HEK293 (cell line): ENCODE results near the gene ZNF396.

ENCODE experiments used
- MEIS1 ChIP-seq: sonication (generic); formaldehyde crosslinking; IDR thresholded peaks from 2 replicates; pipeline ENCODE4 v1.8.1; 2022; ENCODE audit warnings: missing genetic modification reagents, mild to moderate bottlenecking, borderline replicate concordance
- ZNF112 ChIP-seq: fragments of 450-650 bp; formaldehyde crosslinking; IDR thresholded peaks from 2 replicates; pipeline ENCODE4 v1.5.0; 2017; ENCODE audit warnings: missing biosample characterization, missing genetic modification characterization
- ZNF274 ChIP-seq, 2 experiments: fragments of 200-500 bp in 1 of 2; fragments of 450-650 bp in 1 of 2; sonication (Bioruptor generic) in 1 of 2; formaldehyde crosslinking in 1 of 2; IDR thresholded peaks; 2 replicates each; pipeline versions ENCODE4 v1.5.1 to v1.6.1; 2014 to 2016; ENCODE audit warnings: borderline replicate concordance in 1 of 2, inconsistent platforms in 1 of 2, low read length in 1 of 2, missing biosample characterization in 1 of 2, missing genetic modification characterization in 1 of 2
- ZNF324 ChIP-seq: fragments of 450-650 bp; formaldehyde crosslinking; IDR thresholded peaks from 2 replicates; pipeline ENCODE4 v1.5.1; 2016; ENCODE audit warnings: missing biosample characterization, missing genetic modification characterization
- ZNF558 ChIP-seq: fragments of 450-650 bp; formaldehyde crosslinking; IDR thresholded peaks from 2 replicates; pipeline ENCODE4 v1.5.1; 2016; ENCODE audit warnings: missing biosample characterization, missing genetic modification characterization
- ZNF660 ChIP-seq: fragments of 450-650 bp; IDR thresholded peaks from 2 replicates; pipeline ENCODE4 v1.5.1; 2018; ENCODE audit warnings: missing biosample characterization, mild to moderate bottlenecking, missing genetic modification characterization
- TF ChIP-seq, protein P1 (sequence below): fragments of 450-650 bp; formaldehyde crosslinking; IDR thresholded peaks from 2 replicates; pipeline ENCODE4 v1.5.1; 2016; ENCODE audit warnings: missing biosample characterization, missing genetic modification characterization
- TF ChIP-seq, protein P2 (sequence below): fragments of 450-650 bp; formaldehyde crosslinking; IDR thresholded peaks from 2 replicates; pipeline ENCODE4 v1.5.1; 2017; ENCODE audit warnings: missing biosample characterization, mild to moderate bottlenecking, missing genetic modification characterization, moderate library complexity
- TF ChIP-seq, protein P3 (sequence below): fragments of 450-650 bp; formaldehyde crosslinking; IDR thresholded peaks from 2 replicates; pipeline ENCODE4 v1.5.1; 2016; ENCODE audit warnings: missing biosample characterization, missing genetic modification characterization
- TF ChIP-seq, protein P4 (sequence below): fragments of 450-650 bp; formaldehyde crosslinking; conservative IDR thresholded peaks from 2 replicates; pipeline ENCODE4 v1.5.1; 2016; ENCODE audit warnings: low read depth, missing biosample characterization, missing genetic modification characterization

DNA sequence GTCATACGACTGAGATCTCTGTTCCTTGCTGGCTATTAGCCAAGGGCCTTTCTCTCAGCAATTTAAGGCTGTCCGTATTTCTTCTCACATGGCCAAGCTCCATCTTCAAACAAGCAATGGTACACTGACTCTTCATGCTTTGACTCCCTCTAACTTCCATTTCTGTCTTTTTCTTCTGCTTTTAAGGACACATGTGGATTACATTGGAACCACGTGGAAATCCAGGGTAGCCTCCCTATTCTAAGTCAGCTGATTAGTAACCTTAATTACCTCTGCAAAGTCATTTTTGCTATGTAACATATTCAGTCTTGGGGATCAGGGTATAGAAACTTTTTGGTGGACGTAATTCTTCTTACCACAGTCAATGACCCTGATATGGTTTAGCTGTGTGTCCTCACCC lies 41.5 kb upstream of the ZNF396 start:
- TF ChIP-seq, protein P1, sequence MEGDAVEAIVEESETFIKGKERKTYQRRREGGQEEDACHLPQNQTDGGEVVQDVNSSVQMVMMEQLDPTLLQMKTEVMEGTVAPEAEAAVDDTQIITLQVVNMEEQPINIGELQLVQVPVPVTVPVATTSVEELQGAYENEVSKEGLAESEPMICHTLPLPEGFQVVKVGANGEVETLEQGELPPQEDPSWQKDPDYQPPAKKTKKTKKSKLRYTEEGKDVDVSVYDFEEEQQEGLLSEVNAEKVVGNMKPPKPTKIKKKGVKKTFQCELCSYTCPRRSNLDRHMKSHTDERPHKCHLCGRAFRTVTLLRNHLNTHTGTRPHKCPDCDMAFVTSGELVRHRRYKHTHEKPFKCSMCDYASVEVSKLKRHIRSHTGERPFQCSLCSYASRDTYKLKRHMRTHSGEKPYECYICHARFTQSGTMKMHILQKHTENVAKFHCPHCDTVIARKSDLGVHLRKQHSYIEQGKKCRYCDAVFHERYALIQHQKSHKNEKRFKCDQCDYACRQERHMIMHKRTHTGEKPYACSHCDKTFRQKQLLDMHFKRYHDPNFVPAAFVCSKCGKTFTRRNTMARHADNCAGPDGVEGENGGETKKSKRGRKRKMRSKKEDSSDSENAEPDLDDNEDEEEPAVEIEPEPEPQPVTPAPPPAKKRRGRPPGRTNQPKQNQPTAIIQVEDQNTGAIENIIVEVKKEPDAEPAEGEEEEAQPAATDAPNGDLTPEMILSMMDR (tag by site-specific recombination): no peak
- TF ChIP-seq, protein P2, sequence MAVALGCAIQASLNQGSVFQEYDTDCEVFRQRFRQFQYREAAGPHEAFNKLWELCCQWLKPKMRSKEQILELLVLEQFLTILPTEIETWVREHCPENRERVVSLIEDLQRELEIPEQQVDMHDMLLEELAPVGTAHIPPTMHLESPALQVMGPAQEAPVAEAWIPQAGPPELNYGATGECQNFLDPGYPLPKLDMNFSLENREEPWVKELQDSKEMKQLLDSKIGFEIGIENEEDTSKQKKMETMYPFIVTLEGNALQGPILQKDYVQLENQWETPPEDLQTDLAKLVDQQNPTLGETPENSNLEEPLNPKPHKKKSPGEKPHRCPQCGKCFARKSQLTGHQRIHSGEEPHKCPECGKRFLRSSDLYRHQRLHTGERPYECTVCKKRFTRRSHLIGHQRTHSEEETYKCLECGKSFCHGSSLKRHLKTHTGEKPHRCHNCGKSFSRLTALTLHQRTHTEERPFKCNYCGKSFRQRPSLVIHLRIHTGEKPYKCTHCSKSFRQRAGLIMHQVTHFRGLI: no peak
- TF ChIP-seq ZNF558 (no peak), ZNF274 (IDR thresholded peaks at IDR 0.05; ENCODE audit: low read length) (no peak), ZNF274 (tag by site-specific recombination; IDR thresholded peaks at IDR 0.05; ENCODE audit: borderline replicate concordance) (no peak), ZNF660 (no peak), MEIS1 (CRISPR knock-in tag) (no peak), ZNF324 (no peak), ZNF112 (tag by site-specific recombination) (no peak)
- TF ChIP-seq, protein P3, sequence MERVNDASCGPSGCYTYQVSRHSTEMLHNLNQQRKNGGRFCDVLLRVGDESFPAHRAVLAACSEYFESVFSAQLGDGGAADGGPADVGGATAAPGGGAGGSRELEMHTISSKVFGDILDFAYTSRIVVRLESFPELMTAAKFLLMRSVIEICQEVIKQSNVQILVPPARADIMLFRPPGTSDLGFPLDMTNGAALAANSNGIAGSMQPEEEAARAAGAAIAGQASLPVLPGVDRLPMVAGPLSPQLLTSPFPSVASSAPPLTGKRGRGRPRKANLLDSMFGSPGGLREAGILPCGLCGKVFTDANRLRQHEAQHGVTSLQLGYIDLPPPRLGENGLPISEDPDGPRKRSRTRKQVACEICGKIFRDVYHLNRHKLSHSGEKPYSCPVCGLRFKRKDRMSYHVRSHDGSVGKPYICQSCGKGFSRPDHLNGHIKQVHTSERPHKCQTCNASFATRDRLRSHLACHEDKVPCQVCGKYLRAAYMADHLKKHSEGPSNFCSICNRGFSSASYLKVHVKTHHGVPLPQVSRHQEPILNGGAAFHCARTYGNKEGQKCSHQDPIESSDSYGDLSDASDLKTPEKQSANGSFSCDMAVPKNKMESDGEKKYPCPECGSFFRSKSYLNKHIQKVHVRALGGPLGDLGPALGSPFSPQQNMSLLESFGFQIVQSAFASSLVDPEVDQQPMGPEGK: no peak
- TF ChIP-seq, protein P4, sequence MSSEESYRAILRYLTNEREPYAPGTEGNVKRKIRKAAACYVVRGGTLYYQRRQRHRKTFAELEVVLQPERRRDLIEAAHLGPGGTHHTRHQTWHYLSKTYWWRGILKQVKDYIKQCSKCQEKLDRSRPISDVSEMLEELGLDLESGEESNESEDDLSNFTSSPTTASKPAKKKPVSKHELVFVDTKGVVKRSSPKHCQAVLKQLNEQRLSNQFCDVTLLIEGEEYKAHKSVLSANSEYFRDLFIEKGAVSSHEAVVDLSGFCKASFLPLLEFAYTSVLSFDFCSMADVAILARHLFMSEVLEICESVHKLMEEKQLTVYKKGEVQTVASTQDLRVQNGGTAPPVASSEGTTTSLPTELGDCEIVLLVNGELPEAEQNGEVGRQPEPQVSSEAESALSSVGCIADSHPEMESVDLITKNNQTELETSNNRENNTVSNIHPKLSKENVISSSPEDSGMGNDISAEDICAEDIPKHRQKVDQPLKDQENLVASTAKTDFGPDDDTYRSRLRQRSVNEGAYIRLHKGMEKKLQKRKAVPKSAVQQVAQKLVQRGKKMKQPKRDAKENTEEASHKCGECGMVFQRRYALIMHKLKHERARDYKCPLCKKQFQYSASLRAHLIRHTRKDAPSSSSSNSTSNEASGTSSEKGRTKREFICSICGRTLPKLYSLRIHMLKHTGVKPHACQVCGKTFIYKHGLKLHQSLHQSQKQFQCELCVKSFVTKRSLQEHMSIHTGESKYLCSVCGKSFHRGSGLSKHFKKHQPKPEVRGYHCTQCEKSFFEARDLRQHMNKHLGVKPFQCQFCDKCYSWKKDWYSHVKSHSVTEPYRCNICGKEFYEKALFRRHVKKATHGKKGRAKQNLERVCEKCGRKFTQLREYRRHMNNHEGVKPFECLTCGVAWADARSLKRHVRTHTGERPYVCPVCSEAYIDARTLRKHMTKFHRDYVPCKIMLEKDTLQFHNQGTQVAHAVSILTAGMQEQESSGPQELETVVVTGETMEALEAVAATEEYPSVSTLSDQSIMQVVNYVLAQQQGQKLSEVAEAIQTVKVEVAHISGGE: no peak
